ENCODE data around the gene CDKN2A.

GRCh38 chr9:21996438-21996837, 2.2 kb upstream of the CDKN2A start:
- TF ChIP-seq, protein P1, sequence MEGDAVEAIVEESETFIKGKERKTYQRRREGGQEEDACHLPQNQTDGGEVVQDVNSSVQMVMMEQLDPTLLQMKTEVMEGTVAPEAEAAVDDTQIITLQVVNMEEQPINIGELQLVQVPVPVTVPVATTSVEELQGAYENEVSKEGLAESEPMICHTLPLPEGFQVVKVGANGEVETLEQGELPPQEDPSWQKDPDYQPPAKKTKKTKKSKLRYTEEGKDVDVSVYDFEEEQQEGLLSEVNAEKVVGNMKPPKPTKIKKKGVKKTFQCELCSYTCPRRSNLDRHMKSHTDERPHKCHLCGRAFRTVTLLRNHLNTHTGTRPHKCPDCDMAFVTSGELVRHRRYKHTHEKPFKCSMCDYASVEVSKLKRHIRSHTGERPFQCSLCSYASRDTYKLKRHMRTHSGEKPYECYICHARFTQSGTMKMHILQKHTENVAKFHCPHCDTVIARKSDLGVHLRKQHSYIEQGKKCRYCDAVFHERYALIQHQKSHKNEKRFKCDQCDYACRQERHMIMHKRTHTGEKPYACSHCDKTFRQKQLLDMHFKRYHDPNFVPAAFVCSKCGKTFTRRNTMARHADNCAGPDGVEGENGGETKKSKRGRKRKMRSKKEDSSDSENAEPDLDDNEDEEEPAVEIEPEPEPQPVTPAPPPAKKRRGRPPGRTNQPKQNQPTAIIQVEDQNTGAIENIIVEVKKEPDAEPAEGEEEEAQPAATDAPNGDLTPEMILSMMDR (IDR thresholded peaks at IDR 0.05; ENCODE audit: insufficient read depth, low read length, poor library complexity, severe bottlenecking) = no peak
- no peak for TF ChIP-seq EZH2phosphoT487 (conservative IDR thresholded peaks at IDR 0.05; ENCODE audit: low read length)
